Measurements from ENCODE around the gene C9orf85.

C9orf85 gene

GRCh38 chr9:72012646-72013045, 101.2 kb downstream of the C9orf85 start:
- Histone ChIP-seq H3K27me3 (ENCODE audit: insufficient read depth, insufficient read length) (no peaks in the 10 kb centered on the region), H3K36me3 (ENCODE audit: insufficient read depth, insufficient read length, low read length) (no peaks in the 10 kb centered on the region), H3K4me3 (ENCODE audit: insufficient read length, low read depth) (no peak overlapping the region), H3K4me1 (ENCODE audit: insufficient read depth, insufficient read length) (no peaks in the 10 kb centered on the region), H3K9me3 (ENCODE audit: insufficient read depth, low read length) (no peaks in the 10 kb centered on the region), H3K9ac (ENCODE audit: insufficient read length, low read depth) (no peak overlapping the region)
- TF ChIP-seq SUZ12 (IDR thresholded peaks at IDR 0.05; ENCODE audit: extremely low read depth, insufficient read depth, insufficient read length): no peak
- DNase-seq (ENCODE audit: low read depth, low spot score): no peak

- no peak for DNase-seq (ENCODE audit: low read depth, low spot score)
Observed at GRCh38 chr9:72013292-72013760, 101.9 kb downstream of the C9orf85 start.

GRCh38 chr9:72022841-72023240, 111.4 kb downstream of the C9orf85 start:
- no peaks in the 10 kb centered on the region for H3K9me3 ChIP-seq (ENCODE audit: insufficient read depth, low read length)
- H3K4me1 ChIP-seq (ENCODE audit: insufficient read depth, insufficient read length): no peaks in the 10 kb centered on the region
- no peak for DNase-seq (ENCODE audit: low read depth, low spot score)
- TF ChIP-seq SUZ12 (IDR thresholded peaks at IDR 0.05; ENCODE audit: extremely low read depth, insufficient read depth, insufficient read length) (no peak), YY1 (IDR thresholded peaks at IDR 0.05; ENCODE audit: insufficient read depth, insufficient read length) (no peak), ZNF274 (IDR thresholded peaks at IDR 0.05; ENCODE audit: low read depth, low read length) (no peak)
- H3K4me3 ChIP-seq (ENCODE audit: insufficient read length, low read depth): no peak overlapping the region
- no peaks in the 10 kb centered on the region for H3K27me3 ChIP-seq (ENCODE audit: insufficient read depth, insufficient read length)
- no peaks in the 10 kb centered on the region for H3K36me3 ChIP-seq (ENCODE audit: insufficient read depth, insufficient read length, low read length)
- H3K9ac ChIP-seq (ENCODE audit: insufficient read length, low read depth): no peak overlapping the region

More at GRCh38 chr9:72013292-72013760, 101.9 kb downstream of the C9orf85 start:
- Histone ChIP-seq H3K4me1 (ENCODE audit: insufficient read depth, insufficient read length) (no peaks in the 10 kb centered on the region), H3K27me3 (ENCODE audit: insufficient read depth, insufficient read length) (no peaks in the 10 kb centered on the region), H3K4me3 (ENCODE audit: insufficient read length, low read depth) (no peak overlapping the region), H3K36me3 (ENCODE audit: insufficient read depth, insufficient read length, low read length) (no peaks in the 10 kb centered on the region), H3K9ac (ENCODE audit: insufficient read length, low read depth) (no peak overlapping the region), H3K9me3 (ENCODE audit: insufficient read depth, low read length) (no peaks in the 10 kb centered on the region)
- TF ChIP-seq YY1 (IDR thresholded peaks at IDR 0.05; ENCODE audit: insufficient read depth, insufficient read length) (no peak), SUZ12 (IDR thresholded peaks at IDR 0.05; ENCODE audit: extremely low read depth, insufficient read depth, insufficient read length) (no peak), ZNF274 (IDR thresholded peaks at IDR 0.05; ENCODE audit: low read depth, low read length) (no peak)
